ENCODE data around the gene SERAC1.

Gene SERAC1

GRCh38 chr6:158142789-158143188 is 25.3 kb downstream of the SERAC1 start:
- Histone ChIP-seq H3K9me3 (ENCODE audit: low read length) (no peaks in the 10 kb centered on the region), H3K9ac (ENCODE audit: low read length) (no peak overlapping the region), H3K4me3 (ENCODE audit: low read depth, low read length, poor library complexity, severe bottlenecking) (no peak overlapping the region), H3K27ac (ENCODE audit: low read depth, low read length, poor library complexity, severe bottlenecking) (no peak overlapping the region), H3K4me1 (ENCODE audit: insufficient read depth, low read length, severe bottlenecking) (no peaks in the 10 kb centered on the region), H3K36me3 (ENCODE audit: insufficient read depth, low read length) (peaks cover 6% of the 10 kb centered on the region; the same call in 1 of the 2 replicates), H2AFZ (ENCODE audit: low read length) (no peak overlapping the region), H3K4me2 (ENCODE audit: low read length) (no peak overlapping the region), H4K20me1 (ENCODE audit: insufficient read depth, low read length) (no peaks in the 10 kb centered on the region), H3K79me2 (ENCODE audit: insufficient read depth, low read length) (no peaks in the 10 kb centered on the region), H3K27me3 (ENCODE audit: insufficient read depth, low read length) (no peaks in the 10 kb centered on the region), H3K9me2 (ENCODE audit: low read depth, low read length) (no peaks in the 10 kb centered on the region), H3F3A (ENCODE audit: insufficient read depth, low read length) (no peaks in the 10 kb centered on the region)
- TF ChIP-seq CTCF (IDR thresholded peaks at IDR 0.05; ENCODE audit: low read length) (no peak), EZH2 (IDR thresholded peaks at IDR 0.05; ENCODE audit: borderline replicate concordance, low read length) (no peak)

- Histone ChIP-seq H3K4me1 (ENCODE audit: insufficient read depth, low read length, severe bottlenecking) (no peaks in the 10 kb centered on the region), H3K9ac (ENCODE audit: low read length) (no peak overlapping the region), H3K27me3 (ENCODE audit: insufficient read depth, low read length) (no peaks in the 10 kb centered on the region), H2AFZ (ENCODE audit: low read length) (no peak overlapping the region), H4K20me1 (ENCODE audit: insufficient read depth, low read length) (no peaks in the 10 kb centered on the region), H3K79me2 (ENCODE audit: insufficient read depth, low read length) (no peaks in the 10 kb centered on the region), H3K27ac (ENCODE audit: low read depth, low read length, poor library complexity, severe bottlenecking) (no peak overlapping the region), H3K9me3 (ENCODE audit: low read length) (no peaks in the 10 kb centered on the region), H3K4me2 (ENCODE audit: low read length) (no peak overlapping the region), H3K4me3 (ENCODE audit: low read depth, low read length, poor library complexity, severe bottlenecking) (no peak overlapping the region), H3K36me3 (ENCODE audit: insufficient read depth, low read length) (no peaks in the 10 kb centered on the region), H3F3A (ENCODE audit: insufficient read depth, low read length) (no peaks in the 10 kb centered on the region), H3K9me2 (ENCODE audit: low read depth, low read length) (no peaks in the 10 kb centered on the region)
- TF ChIP-seq EZH2 (IDR thresholded peaks at IDR 0.05; ENCODE audit: borderline replicate concordance, low read length) (no peak), CTCF (IDR thresholded peaks at IDR 0.05; ENCODE audit: low read length) (peak; percentile 57)
These were observed 36.1 kb downstream of the SERAC1 start for GRCh38 chr6:158131926-158132325.

GRCh38 chr6:158125271-158125670 is 42.8 kb downstream of the SERAC1 start:
- H3F3A ChIP-seq (ENCODE audit: insufficient read depth, low read length), result no peaks in the 10 kb centered on the region
- no peak for TF ChIP-seq CTCF (IDR thresholded peaks at IDR 0.05; ENCODE audit: low read length)
- TF ChIP-seq EZH2 (IDR thresholded peaks at IDR 0.05; ENCODE audit: borderline replicate concordance, low read length), result no peak
- H3K27me3 ChIP-seq (ENCODE audit: insufficient read depth, low read length), result no peaks in the 10 kb centered on the region
- H3K79me2 ChIP-seq (ENCODE audit: insufficient read depth, low read length), result no peaks in the 10 kb centered on the region
- no peak overlapping the region for H3K4me2 ChIP-seq (ENCODE audit: low read length)
- no peaks in the 10 kb centered on the region for H3K9me3 ChIP-seq (ENCODE audit: low read length)
- H3K9me2 ChIP-seq (ENCODE audit: low read depth, low read length), result no peaks in the 10 kb centered on the region
- H4K20me1 ChIP-seq (ENCODE audit: insufficient read depth, low read length), result no peaks in the 10 kb centered on the region
- H3K9ac ChIP-seq (ENCODE audit: low read length), result no peak overlapping the region
- no peak overlapping the region for H2AFZ ChIP-seq (ENCODE audit: low read length)
- no peak overlapping the region for H3K27ac ChIP-seq (ENCODE audit: low read depth, low read length, poor library complexity, severe bottlenecking)
- no peaks in the 10 kb centered on the region for H3K4me1 ChIP-seq (ENCODE audit: insufficient read depth, low read length, severe bottlenecking)
- peaks cover 6% of the 10 kb centered on the region; the same call in 1 of the 2 replicates for H3K36me3 ChIP-seq (ENCODE audit: insufficient read depth, low read length)
- no peak overlapping the region for H3K4me3 ChIP-seq (ENCODE audit: low read depth, low read length, poor library complexity, severe bottlenecking)
